ENCODE measurements around the gene ZBTB38. TPM values are rescaled to one million over a fixed set of nuclear protein-coding genes. Genes with fewer than 3 reads are reported as not detected.

The ZBTB38 gene
- total RNA-seq, 1 experiment from 2014 or later, result 17.0 TPM

GRCh38 chr3:141391298-141391990, 23.1 kb downstream of the ZBTB38 start:
- Histone ChIP-seq H4K20me1 (ENCODE audit: low read length) (no peaks in the 10 kb centered on the region), H3K27ac (ENCODE audit: low read length) (no peak overlapping the region), H3K27me3 (ENCODE audit: low read length) (no peaks in the 10 kb centered on the region), H3K36me3 (ENCODE audit: low read depth, low read length) (peaks cover 9% of the 10 kb centered on the region), H3K4me3 (ENCODE audit: low read length) (no peak overlapping the region), H3F3A (ENCODE audit: low read length, unreplicated experiment) (no peaks in the 10 kb centered on the region), H3K9ac (ENCODE audit: low read length) (no peak overlapping the region), H3K4me2 (ENCODE audit: low read length) (no peak overlapping the region), H3K9me3 (ENCODE audit: low read length) (no peaks in the 10 kb centered on the region), H3K9me2 (replicated peaks; ENCODE audit: low read length) (no peaks in the 10 kb centered on the region), H3K4me1 (ENCODE audit: insufficient read depth, low read length) (no peaks in the 10 kb centered on the region), H3K79me2 (ENCODE audit: low read length) (no peaks in the 10 kb centered on the region), H2AFZ (ENCODE audit: low read length) (no peak overlapping the region)
- CTCF ChIA-PET, result no interaction called here
- TF ChIP-seq EZH2 (IDR thresholded peaks at IDR 0.05; ENCODE audit: low read length, unreplicated experiment), result no peak
- TF ChIP-seq EZH2phosphoT487 (IDR thresholded peaks at IDR 0.05; ENCODE audit: borderline replicate concordance, low read length), result no peak
- TF ChIP-seq CTCF (conservative IDR thresholded peaks at IDR 0.05; ENCODE audit: low read depth, low read length), result no peak
- BruUV-seq (replicated peaks), result no TSS peak
- POLR2A ChIA-PET (ENCODE audit: unreplicated experiment), result no interaction called here
- ATAC-seq (no peak), DNase-seq (no peak)
- intact Hi-C loops (cut with micrococcal nuclease), result no loop called here

- H3K27ac ChIP-seq (ENCODE audit: low read length), result no peak overlapping the region
- no peaks in the 10 kb centered on the region for H3K79me2 ChIP-seq (ENCODE audit: low read length)
- no peak overlapping the region for H2AFZ ChIP-seq (ENCODE audit: low read length)
- H3K36me3 ChIP-seq (ENCODE audit: low read depth, low read length), result peaks cover 14% of the 10 kb centered on the region
- no peak overlapping the region for H3K4me3 ChIP-seq (ENCODE audit: low read length)
- no peaks in the 10 kb centered on the region for H3K4me1 ChIP-seq (ENCODE audit: insufficient read depth, low read length)
- H4K20me1 ChIP-seq (ENCODE audit: low read length), result no peaks in the 10 kb centered on the region
- H3K9ac ChIP-seq (ENCODE audit: low read length), result no peak overlapping the region
- no peaks in the 10 kb centered on the region for H3K9me2 ChIP-seq (replicated peaks; ENCODE audit: low read length)
- DNase-seq (no peak), ATAC-seq (no peak)
- no peak overlapping the region for H3K4me2 ChIP-seq (ENCODE audit: low read length)
- ChIA-PET POLR2A (ENCODE audit: unreplicated experiment) (no interaction called here), CTCF (no interaction called here)
- H3K27me3 ChIP-seq (ENCODE audit: low read length), result no peaks in the 10 kb centered on the region
- no peaks in the 10 kb centered on the region for H3K9me3 ChIP-seq (ENCODE audit: low read length)
- no peaks in the 10 kb centered on the region for H3F3A ChIP-seq (ENCODE audit: low read length, unreplicated experiment)
- intact Hi-C loops (cut with micrococcal nuclease), result no loop called here
- TF ChIP-seq CTCF (conservative IDR thresholded peaks at IDR 0.05; ENCODE audit: low read depth, low read length) (no peak), EZH2phosphoT487 (IDR thresholded peaks at IDR 0.05; ENCODE audit: borderline replicate concordance, low read length) (no peak), EZH2 (IDR thresholded peaks at IDR 0.05; ENCODE audit: low read length, unreplicated experiment) (no peak)
- BruUV-seq (replicated peaks), result no TSS peak
Measured at GRCh38 chr3:141391991-141392316, 23.6 kb downstream of the ZBTB38 start.

GRCh38 chr3:141392416-141392815, 24.1 kb downstream of the ZBTB38 start:
- Histone ChIP-seq H3K9me3 (ENCODE audit: low read length) (no peaks in the 10 kb centered on the region), H3K9ac (ENCODE audit: low read length) (no peak overlapping the region), H3K4me2 (ENCODE audit: low read length) (no peak overlapping the region), H3K79me2 (ENCODE audit: low read length) (no peaks in the 10 kb centered on the region), H4K20me1 (ENCODE audit: low read length) (no peaks in the 10 kb centered on the region), H3K27ac (ENCODE audit: low read length) (no peak overlapping the region), H3K4me1 (ENCODE audit: insufficient read depth, low read length) (no peaks in the 10 kb centered on the region), H2AFZ (ENCODE audit: low read length) (no peak overlapping the region), H3K4me3 (ENCODE audit: low read length) (no peak overlapping the region), H3K27me3 (ENCODE audit: low read length) (no peaks in the 10 kb centered on the region), H3K9me2 (replicated peaks; ENCODE audit: low read length) (no peaks in the 10 kb centered on the region), H3K36me3 (ENCODE audit: low read depth, low read length) (peaks cover 19% of the 10 kb centered on the region), H3F3A (ENCODE audit: low read length, unreplicated experiment) (no peaks in the 10 kb centered on the region)
- no peak for TF ChIP-seq EZH2phosphoT487 (IDR thresholded peaks at IDR 0.05; ENCODE audit: borderline replicate concordance, low read length)
- no peak for TF ChIP-seq CTCF (conservative IDR thresholded peaks at IDR 0.05; ENCODE audit: low read depth, low read length)
- TF ChIP-seq EZH2 (IDR thresholded peaks at IDR 0.05; ENCODE audit: low read length, unreplicated experiment), result no peak
- no peak for DNase-seq
- BruUV-seq (replicated peaks), result no TSS peak
- intact Hi-C loops (cut with micrococcal nuclease), result no loop called here
- ChIA-PET POLR2A (ENCODE audit: unreplicated experiment) (no interaction called here), CTCF (no interaction called here)
- no peak for ATAC-seq
